RWPE2 (cell line): Measurements from ENCODE around the gene IL5RA.

ENCODE experiments used
- ATAC-seq: fragments of 200-7000 bp; cut with Tn5 transposase; 3 replicates; pipeline ENCODE4 v1.9.1; 2021; ENCODE audit warnings: low read depth
- DNase-seq: peaks from one replicate; pipeline ENCODE4 v3.0.0-alpha.2; 2020; ENCODE audit warnings: low spot score
- H3K27ac ChIP-seq: fragments of 450-650 bp; 2 replicates; pipeline ENCODE4 v1.5.1; 2017; ENCODE audit warnings: mild to moderate bottlenecking; ENCODE audit not compliant: poor library complexity, severe bottlenecking
- H3K27me3 ChIP-seq: fragments of 250-450 bp; sonication (Bioruptor Pico); 2 replicates; pipeline ENCODE4 v1.5.1; 2021; ENCODE audit warnings: mild to moderate bottlenecking, moderate library complexity; ENCODE audit not compliant: insufficient read depth, poor library complexity, severe bottlenecking
- H3K36me3 ChIP-seq: fragments of 250-450 bp; sonication (Bioruptor Pico); 2 replicates; pipeline ENCODE4 v1.5.1; 2020; ENCODE audit warnings: low read depth, mild to moderate bottlenecking, moderate library complexity
- H3K4me1 ChIP-seq: fragments of 250-450 bp; sonication (Bioruptor Pico); 2 replicates; pipeline ENCODE4 v1.5.1; 2021; ENCODE audit warnings: mild to moderate bottlenecking, moderate library complexity; ENCODE audit not compliant: insufficient read depth, poor library complexity, severe bottlenecking
- H3K4me3 ChIP-seq: fragments of 250-450 bp; sonication (Bioruptor Pico); 2 replicates; pipeline ENCODE4 v1.5.1; 2021; ENCODE audit warnings: mild to moderate bottlenecking, moderate library complexity; ENCODE audit not compliant: severe bottlenecking
- H3K9me3 ChIP-seq: fragments of 250-450 bp; sonication (Bioruptor Pico); 2 replicates; pipeline ENCODE4 v1.5.1; 2021; ENCODE audit warnings: mild to moderate bottlenecking, moderate library complexity; ENCODE audit not compliant: severe bottlenecking
- CTCF ChIP-seq: fragments of 450-650 bp; IDR thresholded peaks from one replicate; pipeline ENCODE4 v1.5.1; 2017; ENCODE audit warnings: mild to moderate bottlenecking, moderate library complexity; ENCODE audit not compliant: poor library complexity, severe bottlenecking

Gene IL5RA

GRCh38 chr3:3125977-3126376, 15.8 kb upstream of the IL5RA start:
- DNase-seq, result no peak
- H3K4me1 ChIP-seq, result peaks cover 4% of the 10 kb centered on the region
- H3K36me3 ChIP-seq, result peaks cover 29% of the 10 kb centered on the region
- peak overlapping the region; percentile 88 for H3K4me3 ChIP-seq
- no peaks in the 10 kb centered on the region for H3K27me3 ChIP-seq
- no peak for TF ChIP-seq CTCF
- ATAC-seq, result no peak
- no peaks in the 10 kb centered on the region for H3K9me3 ChIP-seq
- no peak overlapping the region for H3K27ac ChIP-seq

- Histone ChIP-seq H3K4me1 (no peaks in the 10 kb centered on the region), H3K27ac (no peak overlapping the region), H3K9me3 (no peaks in the 10 kb centered on the region), H3K27me3 (no peaks in the 10 kb centered on the region), H3K4me3 (no peak overlapping the region), H3K36me3 (no peaks in the 10 kb centered on the region)
- no peak for TF ChIP-seq CTCF
- ATAC-seq (no peak), DNase-seq (no peak)
Measured at GRCh38 chr3:3119393-3119851, 9.2 kb upstream of the IL5RA start.

- Histone ChIP-seq H3K27me3 (no peaks in the 10 kb centered on the region), H3K9me3 (no peaks in the 10 kb centered on the region), H3K27ac (no peak overlapping the region), H3K36me3 (no peaks in the 10 kb centered on the region), H3K4me1 (no peaks in the 10 kb centered on the region), H3K4me3 (no peak overlapping the region)
- ATAC-seq, result no peak
- DNase-seq, result no peak
- TF ChIP-seq CTCF, result no peak
Measured at GRCh38 chr3:3117651-3118050, 7.5 kb upstream of the IL5RA start.

GRCh38 chr3:3113042-3113709, 3.0 kb upstream of the IL5RA start:
- peaks cover 2% of the 10 kb centered on the region for H3K9me3 ChIP-seq
- ATAC-seq (no peak), DNase-seq (no peak)
- H3K27me3 ChIP-seq, result no peaks in the 10 kb centered on the region
- TF ChIP-seq CTCF, result no peak
- no peak overlapping the region for H3K4me3 ChIP-seq
- no peak overlapping the region for H3K27ac ChIP-seq
- no peaks in the 10 kb centered on the region for H3K36me3 ChIP-seq
- no peaks in the 10 kb centered on the region for H3K4me1 ChIP-seq

GRCh38 chr3:3110749-3111361, 681 bp upstream of the IL5RA start:
- DNase-seq (no peak), ATAC-seq (no peak)
- peaks cover 4% of the 10 kb centered on the region for H3K9me3 ChIP-seq
- H3K27ac ChIP-seq, result no peak overlapping the region
- H3K27me3 ChIP-seq, result no peaks in the 10 kb centered on the region
- no peak overlapping the region for H3K4me3 ChIP-seq
- no peaks in the 10 kb centered on the region for H3K4me1 ChIP-seq
- no peak for TF ChIP-seq CTCF
- no peaks in the 10 kb centered on the region for H3K36me3 ChIP-seq
